Measurements from ENCODE around the gene HOXA2.

The HOXA2 gene

GRCh38 chr7:27105301-27106031 is 3.0 kb upstream of the HOXA2 start:
- H3K27me3 ChIP-seq (ENCODE audit: control insufficient read depth in 2 of 2, insufficient read depth in 2 of 2, low read length in 2 of 2): no peaks in the 10 kb centered on the region
- no peaks in the 10 kb centered on the region for H3K9me3 ChIP-seq (ENCODE audit: control insufficient read depth in 2 of 2, low read length in 2 of 2)
- H3K4me1 ChIP-seq (ENCODE audit: control insufficient read depth in 2 of 2, insufficient read depth in 2 of 2, low read length in 2 of 2): peaks cover 24 to 55% of the 10 kb centered on the region in 2 donors
- H3K9ac ChIP-seq (ENCODE audit: low read depth in 1 of 2, low read length in 2 of 2): peak overlapping the region in 1 of 2 donors; percentile 78
- no peak overlapping the region for H3K4me3 ChIP-seq (ENCODE audit: low read length in 2 of 2)
- peaks cover 3 to 8% of the 10 kb centered on the region in 2 donors for H3K36me3 ChIP-seq (ENCODE audit: control insufficient read depth in 2 of 2, insufficient read depth in 2 of 2, low read length in 2 of 2)
- peak overlapping the region; percentile 71 to 89 for H3K27ac ChIP-seq (ENCODE audit: low read depth in 2 of 2, low read length in 2 of 2)

GRCh38 chr7:27104341-27105058 is 2.0 kb upstream of the HOXA2 start:
- Histone ChIP-seq H3K36me3 (ENCODE audit: control insufficient read depth in 2 of 2, insufficient read depth in 2 of 2, low read length in 2 of 2) (peaks cover 0 to 6% of the 10 kb centered on the region in 2 donors), H3K27me3 (ENCODE audit: control insufficient read depth in 2 of 2, insufficient read depth in 2 of 2, low read length in 2 of 2) (no peaks in the 10 kb centered on the region), H3K9ac (ENCODE audit: low read depth in 1 of 2, low read length in 2 of 2) (peak overlapping the region in 1 of 2 donors; percentile 79), H3K9me3 (ENCODE audit: control insufficient read depth in 2 of 2, low read length in 2 of 2) (no peaks in the 10 kb centered on the region), H3K27ac (ENCODE audit: low read depth in 2 of 2, low read length in 2 of 2) (peak overlapping the region; percentile 87 to 96), H3K4me1 (ENCODE audit: control insufficient read depth in 2 of 2, insufficient read depth in 2 of 2, low read length in 2 of 2) (peaks cover 26 to 53% of the 10 kb centered on the region in 2 donors), H3K4me3 (ENCODE audit: low read length in 2 of 2) (no peak overlapping the region)

DNA sequence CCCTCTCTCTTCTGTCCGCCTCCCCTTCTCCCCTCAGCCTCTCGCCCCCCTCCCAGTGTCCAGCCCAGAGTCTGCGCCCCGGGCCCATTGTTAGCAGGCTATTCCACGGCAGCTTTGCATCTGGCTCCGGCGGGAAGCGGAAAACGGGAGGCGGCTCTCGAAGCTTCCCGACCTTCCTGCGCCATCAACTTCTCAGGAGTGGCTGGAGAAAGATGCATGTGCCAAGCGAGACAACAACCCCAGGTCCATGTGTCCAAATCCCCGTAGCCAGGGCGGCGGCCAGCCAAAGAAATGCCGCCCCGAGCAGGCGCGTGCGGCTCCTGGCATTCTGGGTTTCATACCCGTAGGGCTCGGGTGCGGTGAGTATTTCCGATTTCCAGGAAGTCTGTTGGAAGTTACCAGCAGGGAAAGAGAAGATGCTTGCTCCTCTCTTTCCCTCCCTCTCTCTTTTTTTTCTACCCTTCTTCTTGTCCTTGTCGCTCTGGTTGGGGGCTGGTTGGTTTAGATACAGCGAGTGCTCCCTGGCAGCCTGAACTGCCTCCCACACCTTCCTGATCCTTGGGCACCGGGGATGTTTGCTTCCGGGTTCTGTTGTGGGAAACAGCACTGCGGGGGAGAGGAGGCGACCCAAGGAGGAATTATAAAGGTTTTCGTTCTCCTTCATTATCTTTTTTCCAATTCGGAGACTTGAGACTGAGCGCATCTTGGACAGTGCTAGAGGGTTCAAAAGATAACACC is 1.2 kb upstream of the HOXA2 start:
- peak overlapping the region; percentile 68 to 71 for H3K4me3 ChIP-seq (ENCODE audit: low read length in 2 of 2)
- no peaks in the 10 kb centered on the region for H3K9me3 ChIP-seq (ENCODE audit: control insufficient read depth in 2 of 2, low read length in 2 of 2)
- H3K9ac ChIP-seq (ENCODE audit: low read depth in 1 of 2, low read length in 2 of 2): peak overlapping the region; percentile 72 to 79
- H3K27ac ChIP-seq (ENCODE audit: low read depth in 2 of 2, low read length in 2 of 2): peak overlapping the region; percentile 87 to 96
- H3K36me3 ChIP-seq (ENCODE audit: control insufficient read depth in 2 of 2, insufficient read depth in 2 of 2, low read length in 2 of 2): peaks cover 0 to 6% of the 10 kb centered on the region in 2 donors
- H3K4me1 ChIP-seq (ENCODE audit: control insufficient read depth in 2 of 2, insufficient read depth in 2 of 2, low read length in 2 of 2): peaks cover 21 to 52% of the 10 kb centered on the region in 2 donors
- no peaks in the 10 kb centered on the region for H3K27me3 ChIP-seq (ENCODE audit: control insufficient read depth in 2 of 2, insufficient read depth in 2 of 2, low read length in 2 of 2)

DNA sequence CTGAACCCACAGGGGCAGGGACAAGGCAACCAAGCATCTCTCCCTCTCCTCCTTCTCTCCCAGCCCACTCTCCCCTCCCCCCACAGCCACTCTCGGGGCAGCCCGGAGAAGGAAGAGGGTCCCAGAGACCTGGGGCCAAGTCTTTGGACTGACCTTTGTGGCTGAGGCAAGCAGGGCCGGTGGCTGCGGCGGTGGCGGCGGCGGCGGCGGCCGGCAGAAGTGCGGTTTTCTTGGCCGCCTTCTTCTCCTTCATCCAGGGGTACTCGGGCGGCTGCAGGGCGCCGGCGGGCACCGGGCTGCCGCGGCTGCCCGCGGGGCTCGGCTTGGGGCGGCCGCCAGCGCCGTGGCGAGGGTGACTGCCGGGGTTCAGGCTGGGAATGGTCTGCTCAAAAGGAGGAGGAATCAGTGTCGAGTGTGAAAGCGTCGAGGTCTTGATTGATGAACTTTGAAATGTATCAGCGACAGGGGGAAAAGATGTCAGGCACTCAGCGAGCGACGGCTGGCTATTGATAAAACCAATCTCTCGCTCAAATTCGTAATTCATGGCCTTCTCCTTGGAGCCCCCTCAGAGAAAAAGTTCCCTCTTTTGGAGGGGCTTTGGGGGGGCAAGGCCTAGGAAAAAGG is 414 bp downstream of the HOXA2 start:
- Histone ChIP-seq H3K9ac (ENCODE audit: low read depth in 1 of 2, low read length in 2 of 2) (peak overlapping the region; percentile 72 to 79), H3K27ac (ENCODE audit: low read depth in 2 of 2, low read length in 2 of 2) (peak overlapping the region; percentile 87 to 96), H3K27me3 (ENCODE audit: control insufficient read depth in 2 of 2, insufficient read depth in 2 of 2, low read length in 2 of 2) (no peaks in the 10 kb centered on the region)

GRCh38 chr7:27101171-27101956 is 1.1 kb downstream of the HOXA2 start:
- Histone ChIP-seq H3K27me3 (ENCODE audit: control insufficient read depth in 2 of 2, insufficient read depth in 2 of 2, low read length in 2 of 2) (no peaks in the 10 kb centered on the region), H3K9ac (ENCODE audit: low read depth in 1 of 2, low read length in 2 of 2) (peak overlapping the region; percentile 42 to 79)

More for the DNA sequence above, 414 bp downstream of the HOXA2 start:
- H3K4me3 ChIP-seq (ENCODE audit: low read length in 2 of 2): peak overlapping the region; percentile 68 to 71
- peaks cover 24 to 57% of the 10 kb centered on the region in 2 donors for H3K4me1 ChIP-seq (ENCODE audit: control insufficient read depth in 2 of 2, insufficient read depth in 2 of 2, low read length in 2 of 2)
- no peaks in the 10 kb centered on the region for H3K9me3 ChIP-seq (ENCODE audit: control insufficient read depth in 2 of 2, low read length in 2 of 2)
- peaks cover 0 to 6% of the 10 kb centered on the region in 2 donors for H3K36me3 ChIP-seq (ENCODE audit: control insufficient read depth in 2 of 2, insufficient read depth in 2 of 2, low read length in 2 of 2)

GRCh38 chr7:27100694-27101170 is 1.8 kb downstream of the HOXA2 start:
- H3K36me3 ChIP-seq (ENCODE audit: control insufficient read depth in 2 of 2, insufficient read depth in 2 of 2, low read length in 2 of 2): peaks cover 0 to 6% of the 10 kb centered on the region in 2 donors
- peak overlapping the region; percentile 68 to 71 for H3K4me3 ChIP-seq (ENCODE audit: low read length in 2 of 2)
- peaks cover 20 to 50% of the 10 kb centered on the region in 2 donors for H3K4me1 ChIP-seq (ENCODE audit: control insufficient read depth in 2 of 2, insufficient read depth in 2 of 2, low read length in 2 of 2)
- peak overlapping the region; percentile 42 to 79 for H3K9ac ChIP-seq (ENCODE audit: low read depth in 1 of 2, low read length in 2 of 2)
- no peaks in the 10 kb centered on the region for H3K27me3 ChIP-seq (ENCODE audit: control insufficient read depth in 2 of 2, insufficient read depth in 2 of 2, low read length in 2 of 2)
- peak overlapping the region; percentile 87 to 96 for H3K27ac ChIP-seq (ENCODE audit: low read depth in 2 of 2, low read length in 2 of 2)
- H3K9me3 ChIP-seq (ENCODE audit: control insufficient read depth in 2 of 2, low read length in 2 of 2): no peaks in the 10 kb centered on the region

More at GRCh38 chr7:27101171-27101956, 1.1 kb downstream of the HOXA2 start:
- Histone ChIP-seq H3K9me3 (ENCODE audit: control insufficient read depth in 2 of 2, low read length in 2 of 2) (no peaks in the 10 kb centered on the region), H3K36me3 (ENCODE audit: control insufficient read depth in 2 of 2, insufficient read depth in 2 of 2, low read length in 2 of 2) (peaks cover 0 to 6% of the 10 kb centered on the region in 2 donors), H3K4me3 (ENCODE audit: low read length in 2 of 2) (peak overlapping the region; percentile 68 to 71), H3K4me1 (ENCODE audit: control insufficient read depth in 2 of 2, insufficient read depth in 2 of 2, low read length in 2 of 2) (peaks cover 20 to 55% of the 10 kb centered on the region in 2 donors), H3K27ac (ENCODE audit: low read depth in 2 of 2, low read length in 2 of 2) (peak overlapping the region; percentile 87 to 96)

DNA sequence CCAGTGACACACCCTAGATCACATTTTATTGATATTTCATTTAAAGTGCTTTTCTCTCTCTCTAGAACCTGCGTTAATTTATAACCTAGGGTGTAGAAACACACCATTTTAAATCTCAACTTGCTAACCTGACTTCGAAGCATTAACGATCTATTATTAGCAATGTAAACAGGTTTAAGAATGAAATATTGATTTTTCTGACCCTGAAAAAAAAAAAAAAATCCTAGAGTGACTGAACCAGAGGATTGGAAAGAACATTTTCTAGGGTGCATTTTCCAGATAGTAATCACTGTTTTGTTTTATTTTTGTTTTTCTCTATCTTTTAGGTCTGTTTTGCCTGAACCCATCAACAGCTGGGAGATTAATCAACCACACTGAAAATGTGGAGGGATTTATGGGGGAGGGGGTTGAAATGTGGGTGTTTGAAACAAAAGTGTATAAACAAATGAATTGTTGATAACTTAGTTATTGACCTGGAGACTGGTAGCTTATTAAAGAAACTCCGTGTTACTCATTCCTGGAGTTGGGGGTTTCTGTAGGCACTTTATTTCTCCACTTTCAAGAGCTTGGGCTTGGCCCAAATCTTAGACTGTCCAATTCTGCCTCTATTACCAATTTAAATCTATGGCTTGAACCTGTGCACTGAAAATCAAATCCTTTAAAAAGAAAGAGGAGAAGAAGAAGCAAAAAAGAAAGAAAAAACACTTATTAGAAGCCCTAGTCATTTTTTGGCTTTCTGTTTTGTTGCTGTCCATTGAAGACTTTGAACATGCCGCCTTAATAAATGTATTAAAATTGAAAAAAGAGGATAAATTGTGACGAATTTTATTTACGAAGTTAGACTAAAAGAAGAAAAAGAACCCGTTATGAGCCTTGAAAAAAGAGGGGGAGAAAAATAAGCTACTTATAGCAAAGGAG is 2.8 kb downstream of the HOXA2 start:
- peak overlapping the region; percentile 71 to 93 for H3K4me3 ChIP-seq (ENCODE audit: low read length in 2 of 2)
- H3K27me3 ChIP-seq (ENCODE audit: control insufficient read depth in 2 of 2, insufficient read depth in 2 of 2, low read length in 2 of 2): no peaks in the 10 kb centered on the region
- peak overlapping the region; percentile 94 to 96 for H3K27ac ChIP-seq (ENCODE audit: low read depth in 2 of 2, low read length in 2 of 2)
- no peaks in the 10 kb centered on the region for H3K9me3 ChIP-seq (ENCODE audit: control insufficient read depth in 2 of 2, low read length in 2 of 2)
- H3K9ac ChIP-seq (ENCODE audit: low read depth in 1 of 2, low read length in 2 of 2): peak overlapping the region; percentile 92 to 96
- H3K36me3 ChIP-seq (ENCODE audit: control insufficient read depth in 2 of 2, insufficient read depth in 2 of 2, low read length in 2 of 2): peaks cover 0 to 6% of the 10 kb centered on the region in 2 donors
- H3K4me1 ChIP-seq (ENCODE audit: control insufficient read depth in 2 of 2, insufficient read depth in 2 of 2, low read length in 2 of 2): peaks cover 26 to 56% of the 10 kb centered on the region in 2 donors

- peaks cover 26 to 53% of the 10 kb centered on the region in 2 donors for H3K4me1 ChIP-seq (ENCODE audit: control insufficient read depth in 2 of 2, insufficient read depth in 2 of 2, low read length in 2 of 2)
- H3K27ac ChIP-seq (ENCODE audit: low read depth in 2 of 2, low read length in 2 of 2): peak overlapping the region; percentile 94 to 96
- H3K9ac ChIP-seq (ENCODE audit: low read depth in 1 of 2, low read length in 2 of 2): peak overlapping the region; percentile 92 to 96
- peak overlapping the region; percentile 71 to 93 for H3K4me3 ChIP-seq (ENCODE audit: low read length in 2 of 2)
- H3K27me3 ChIP-seq (ENCODE audit: control insufficient read depth in 2 of 2, insufficient read depth in 2 of 2, low read length in 2 of 2): no peaks in the 10 kb centered on the region
- H3K36me3 ChIP-seq (ENCODE audit: control insufficient read depth in 2 of 2, insufficient read depth in 2 of 2, low read length in 2 of 2): peaks cover 0 to 6% of the 10 kb centered on the region in 2 donors
- no peaks in the 10 kb centered on the region for H3K9me3 ChIP-seq (ENCODE audit: control insufficient read depth in 2 of 2, low read length in 2 of 2)
These were observed 3.7 kb downstream of the HOXA2 start for GRCh38 chr7:27098578-27099451.

All from mucosa of rectum (tissue), 2 donors.